HG02840 (cell line): ENCODE data around the gene LUZP4.
"Not testable (repeated sequence)": the region's sequence is repeated elsewhere in the genome, so short reads cannot be mapped to it uniquely, and the experiment has no call there.

ENCODE experiments used
- ATAC-seq: cut with Tn5 transposase; IDR thresholded peaks from one replicate; pipeline ENCODE4 v1.9.1; 2021; ENCODE audit warnings: mild to moderate bottlenecking, moderate library complexity, moderate number of reproducible peaks; ENCODE audit not compliant: unreplicated experiment, low FRiP score

LUZP4 gene

GRCh38 chrX:115333446-115333845 is 43.9 kb downstream of the LUZP4 start:
- ATAC-seq, result no peak

- no peak for ATAC-seq
These were observed 48.1 kb downstream of the LUZP4 start for GRCh38 chrX:115337491-115338144.

- no peak for ATAC-seq
These were observed 50.0 kb downstream of the LUZP4 start for GRCh38 chrX:115339441-115340025.

GRCh38 chrX:115341421-115341820 is 51.9 kb downstream of the LUZP4 start:
- no peak for ATAC-seq

- ATAC-seq, result no peak
These were observed 55.5 kb downstream of the LUZP4 start for GRCh38 chrX:115344885-115345614.

- no peak for ATAC-seq
These were observed 56.1 kb downstream of the LUZP4 start for GRCh38 chrX:115345615-115346014.

GRCh38 chrX:115346738-115347137 is 57.2 kb downstream of the LUZP4 start:
- not testable (repeated sequence) for ATAC-seq

- ATAC-seq, result no peak
These were observed 59.1 kb downstream of the LUZP4 start for GRCh38 chrX:115348446-115349225.

GRCh38 chrX:115350711-115351381 is 61.3 kb downstream of the LUZP4 start:
- no peak for ATAC-seq

- ATAC-seq, result no peak
These were observed 66.9 kb downstream of the LUZP4 start for GRCh38 chrX:115356369-115356768.
